Activated T-cell treated with anti-CD3 and anti-CD28 coated beads, Interleukin-2, amount 50 U/mL, for 4 hours (primary cell): ENCODE results near the gene PYY. TPM values are rescaled to one million over a fixed set of nuclear protein-coding genes. Genes with fewer than 3 reads are reported as not detected.
"Not testable (repeated sequence)": the region's sequence is repeated elsewhere in the genome, so short reads cannot be mapped to it uniquely, and the experiment has no call there.

Source experiments
- ATAC-seq, 2 donors: fragments of 200-7000 bp; cut with Tn5 transposase; one replicate each; pipeline ENCODE4 v1.10.0; 2021
- DNase-seq: peaks from one replicate; pipeline ENCODE4 v3.0.0-alpha.2; 2020
- H3K27me3 Mint-ChIP-seq: one replicate; pipeline ENCODE4 v1.8.0; 2021; ENCODE audit warnings: low read depth, mixed read lengths
- H3K36me3 Mint-ChIP-seq: one replicate; pipeline ENCODE4 v1.8.0; 2022; ENCODE audit warnings: mixed read lengths; ENCODE audit not compliant: insufficient read depth
- H3K4me1 Mint-ChIP-seq: one replicate; pipeline ENCODE4 v1.8.0; 2021; ENCODE audit warnings: low read depth, mixed read lengths
- H3K4me3 Mint-ChIP-seq: one replicate; pipeline ENCODE4 v1.8.0; 2021; ENCODE audit warnings: mild to moderate bottlenecking, moderate library complexity, mixed read lengths
- H3K9me3 Mint-ChIP-seq: one replicate; pipeline ENCODE4 v1.8.0; 2021; ENCODE audit warnings: mixed read lengths
- total RNA-seq, 3 donors: library from RNA; stranded (reverse); gene quantifications; one replicate each; pipeline ENCODE4 v1.2.1, GENCODE V29; 2021

PYY gene
- total RNA-seq, 3 donors from 2014 or later, result not detected

GRCh38 chr17:43970366-43970765 lies 16.6 kb upstream of the PYY start:
- ATAC-seq (no peak), DNase-seq (no peak)
- Mint-ChIP-seq H3K27me3 (peaks cover 10% of the 10 kb centered on the region), H3K36me3 (no peaks in the 10 kb centered on the region), H3K4me1 (peaks cover 5% of the 10 kb centered on the region), H3K9me3 (no peaks in the 10 kb centered on the region), H3K4me3 (no peak overlapping the region)

DNA sequence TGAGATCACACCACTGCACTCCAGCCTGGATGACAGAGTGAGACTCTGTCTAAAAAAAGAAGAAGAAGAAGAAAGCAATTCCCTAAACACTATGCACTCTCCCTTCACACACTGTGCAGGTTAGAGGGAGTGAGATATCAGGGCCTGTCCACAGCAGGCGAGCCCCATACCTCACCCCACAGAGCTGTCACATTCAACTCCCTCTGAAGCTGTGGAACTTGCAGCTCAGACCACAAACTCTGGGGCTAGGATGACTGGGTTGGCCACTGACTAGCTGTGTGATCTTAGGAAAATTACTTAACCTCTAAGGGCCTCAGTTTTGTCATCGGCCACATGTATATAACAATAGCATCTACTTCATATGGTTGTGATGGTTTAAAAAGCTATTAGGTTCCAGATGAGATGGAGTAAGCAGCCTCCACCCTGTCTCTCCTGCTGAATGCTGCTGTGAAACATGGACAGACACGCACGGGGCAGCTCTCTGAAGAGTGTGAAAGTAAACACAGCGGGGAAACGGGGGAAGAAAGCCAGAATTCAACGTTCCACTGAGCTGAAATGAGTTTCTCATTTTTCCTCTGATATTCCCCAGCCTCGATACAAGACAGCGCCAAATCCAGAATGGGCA lies 13.6 kb upstream of the PYY start:
- Mint-ChIP-seq H3K9me3 (no peaks in the 10 kb centered on the region), H3K4me1 (peaks cover 5% of the 10 kb centered on the region), H3K4me3 (no peak overlapping the region), H3K27me3 (peaks cover 14% of the 10 kb centered on the region), H3K36me3 (no peaks in the 10 kb centered on the region)
- ATAC-seq, result no peak
- DNase-seq, result no peak

DNA sequence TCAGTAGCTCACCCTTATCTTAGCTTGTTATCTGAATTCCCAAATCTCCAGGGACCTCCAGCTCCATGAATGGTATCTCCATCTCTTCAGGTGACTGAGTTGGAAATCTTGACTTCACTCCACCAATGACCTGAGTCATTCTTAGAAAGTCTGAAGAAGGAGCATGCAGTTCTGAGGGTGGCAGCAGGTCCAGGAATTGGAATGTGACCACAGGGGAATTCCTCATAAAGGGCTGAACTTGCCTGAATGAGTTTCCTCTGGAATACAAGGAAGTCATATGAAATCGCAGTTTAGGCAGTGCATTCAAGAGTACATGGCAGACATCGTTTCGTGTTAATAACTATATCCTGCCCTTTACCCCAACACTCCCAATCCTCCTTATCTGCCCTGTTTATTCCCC lies 12.5 kb upstream of the PYY start:
- Mint-ChIP-seq H3K9me3 (no peaks in the 10 kb centered on the region), H3K4me1 (no peaks in the 10 kb centered on the region), H3K4me3 (no peak overlapping the region), H3K36me3 (no peaks in the 10 kb centered on the region), H3K27me3 (peaks cover 19% of the 10 kb centered on the region)
- no peak for DNase-seq
- no peak for ATAC-seq

DNA sequence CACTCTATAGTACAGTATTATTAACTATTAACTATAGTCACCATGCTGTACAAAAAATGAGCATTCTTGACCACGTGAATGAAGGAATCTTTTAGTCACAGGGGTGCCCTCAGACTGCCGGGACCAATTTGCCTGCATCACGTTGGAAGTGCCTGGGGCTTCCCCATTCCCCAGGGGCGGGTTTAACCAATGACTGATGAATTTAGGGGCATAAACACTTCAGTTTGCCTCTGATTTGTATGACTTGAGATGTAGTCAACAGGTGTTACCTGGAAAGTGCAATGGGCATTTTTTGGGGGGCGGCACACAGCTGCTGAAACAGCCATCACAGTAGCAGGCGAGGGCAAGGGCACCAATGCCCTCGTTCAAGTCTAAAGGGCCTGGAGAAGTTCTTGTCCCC lies 8.7 kb upstream of the PYY start:
- ATAC-seq, result no peak
- no peaks in the 10 kb centered on the region for H3K9me3 Mint-ChIP-seq
- DNase-seq, result no peak
- no peak overlapping the region for H3K4me3 Mint-ChIP-seq
- no peaks in the 10 kb centered on the region for H3K36me3 Mint-ChIP-seq
- H3K27me3 Mint-ChIP-seq, result peaks cover 21% of the 10 kb centered on the region
- no peaks in the 10 kb centered on the region for H3K4me1 Mint-ChIP-seq

- Mint-ChIP-seq H3K9me3 (no peaks in the 10 kb centered on the region), H3K4me1 (no peaks in the 10 kb centered on the region), H3K27me3 (peaks cover 21% of the 10 kb centered on the region), H3K4me3 (no peak overlapping the region), H3K36me3 (no peaks in the 10 kb centered on the region)
- no peak for DNase-seq
- ATAC-seq, result no peak
Measured at GRCh38 chr17:43961954-43962353, 8.2 kb upstream of the PYY start.

- not testable (repeated sequence) for ATAC-seq, DNase-seq, H3K9me3 Mint-ChIP-seq, H3K4me3 Mint-ChIP-seq, H3K4me1 Mint-ChIP-seq, H3K36me3 Mint-ChIP-seq
- H3K27me3 Mint-ChIP-seq, result peaks cover 21% of the 10 kb centered on the region
Measured at GRCh38 chr17:43961292-43961691, 7.6 kb upstream of the PYY start.

- Mint-ChIP-seq H3K36me3 (no peaks in the 10 kb centered on the region), H3K9me3 (no peaks in the 10 kb centered on the region), H3K27me3 (peaks cover 38% of the 10 kb centered on the region), H3K4me3 (no peak overlapping the region), H3K4me1 (no peaks in the 10 kb centered on the region)
- ATAC-seq (peak; percentile 34 to 52), DNase-seq (no peak)
Measured at GRCh38 chr17:43958748-43959352, 5.1 kb upstream of the PYY start.

DNA sequence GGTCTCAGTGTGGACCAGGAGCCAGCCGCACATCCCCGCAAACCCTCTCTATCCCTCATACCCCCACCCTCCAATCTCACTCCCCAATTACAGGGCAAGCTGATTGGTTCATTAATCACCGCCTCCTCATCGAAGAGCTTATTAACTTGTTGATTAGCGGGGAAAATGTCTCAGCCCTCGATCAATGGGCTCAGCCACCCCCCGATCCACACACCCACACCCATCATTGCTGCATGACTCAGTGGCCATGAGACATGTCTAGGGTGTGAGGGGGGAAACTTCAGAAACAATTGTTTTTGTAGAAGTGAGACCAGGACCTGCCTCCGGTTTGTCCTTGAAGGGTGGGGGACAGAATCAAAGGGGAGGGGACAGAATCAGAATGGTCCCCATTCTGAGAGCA lies 2.5 kb upstream of the PYY start:
- Mint-ChIP-seq H3K36me3 (no peaks in the 10 kb centered on the region), H3K27me3 (peaks cover 44% of the 10 kb centered on the region), H3K4me1 (peaks cover 2% of the 10 kb centered on the region), H3K9me3 (no peaks in the 10 kb centered on the region), H3K4me3 (no peak overlapping the region)
- DNase-seq (no peak), ATAC-seq (no peak)

DNA sequence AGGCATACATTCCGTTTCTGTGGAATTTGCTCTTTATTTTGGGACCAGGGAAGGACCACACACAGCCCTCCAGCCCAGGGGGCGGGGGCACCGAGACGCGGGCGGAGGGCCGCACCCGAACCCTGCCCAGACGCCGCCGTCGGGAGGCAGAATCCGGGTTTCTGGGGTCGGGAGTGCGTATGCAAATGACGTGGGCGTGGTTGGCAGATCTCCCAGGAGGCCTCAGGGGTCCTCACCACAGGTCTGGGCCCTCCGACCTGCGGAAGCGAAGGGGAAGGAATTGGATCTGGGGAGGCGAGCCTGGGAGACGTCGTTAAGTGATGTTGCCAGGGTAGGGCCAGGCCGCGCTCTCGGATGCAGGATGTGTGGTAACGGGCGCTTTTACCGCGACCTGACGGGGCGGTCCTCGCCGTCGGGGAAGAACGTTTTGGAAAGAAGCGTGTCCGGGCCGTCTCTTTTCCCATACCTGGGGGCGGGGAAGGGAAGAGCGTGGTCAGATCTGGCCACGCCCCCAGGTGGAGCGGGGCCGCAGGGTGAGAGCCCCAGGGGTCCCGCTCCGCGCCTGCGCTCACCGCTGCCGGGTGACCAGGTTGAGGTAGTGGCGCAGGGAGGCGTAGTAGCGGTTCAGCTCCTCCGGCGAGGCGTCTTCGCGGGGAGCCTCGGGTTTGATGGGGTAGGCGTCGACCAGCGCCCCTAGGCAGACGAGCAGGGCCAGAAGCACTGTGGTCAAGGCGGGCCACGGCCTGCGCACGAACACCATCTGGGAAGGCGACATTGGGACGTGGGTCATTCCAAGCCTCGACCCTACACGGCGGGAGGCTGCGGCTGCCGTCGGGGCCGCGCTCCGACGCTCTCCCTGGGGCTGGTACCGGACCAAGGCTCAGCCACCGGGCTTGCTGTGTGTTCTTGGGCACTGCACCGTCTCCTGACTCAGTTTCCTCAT lies 745 bp downstream of the PYY start:
- no peaks in the 10 kb centered on the region for H3K9me3 Mint-ChIP-seq
- no peaks in the 10 kb centered on the region for H3K36me3 Mint-ChIP-seq
- H3K27me3 Mint-ChIP-seq, result peaks cover 60% of the 10 kb centered on the region
- H3K4me1 Mint-ChIP-seq, result peaks cover 2% of the 10 kb centered on the region
- H3K4me3 Mint-ChIP-seq, result no peak overlapping the region
- ATAC-seq (peak in 1 of 2 donors; percentile 11), DNase-seq (no peak)

GRCh38 chr17:43952351-43952723 lies 1.4 kb downstream of the PYY start:
- no peaks in the 10 kb centered on the region for H3K9me3 Mint-ChIP-seq
- peaks cover 2% of the 10 kb centered on the region for H3K4me1 Mint-ChIP-seq
- H3K27me3 Mint-ChIP-seq, result peaks cover 62% of the 10 kb centered on the region
- no peaks in the 10 kb centered on the region for H3K36me3 Mint-ChIP-seq
- H3K4me3 Mint-ChIP-seq, result no peak overlapping the region
- no peak for DNase-seq
- no peak for ATAC-seq

DNA sequence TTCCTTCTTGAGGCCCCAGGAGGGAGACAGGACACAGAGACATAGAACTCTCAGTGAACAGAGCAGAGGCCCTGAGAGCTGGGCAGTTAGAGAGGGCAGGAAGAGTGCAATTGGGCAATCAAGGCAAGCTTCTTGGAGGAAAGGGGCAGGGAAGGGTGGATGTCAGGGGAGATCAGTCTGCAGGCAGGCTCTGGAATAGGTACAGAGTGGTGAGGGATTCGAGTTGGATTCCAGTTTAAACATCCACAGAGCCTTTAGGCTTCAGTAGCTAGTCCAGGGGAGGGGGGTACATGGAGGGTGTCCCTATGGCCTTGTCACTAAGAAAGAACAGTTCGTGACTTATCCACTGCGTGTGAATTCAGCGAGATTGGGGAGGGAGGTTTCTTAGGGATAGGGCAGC lies 2.0 kb downstream of the PYY start:
- H3K4me1 Mint-ChIP-seq, result peaks cover 2% of the 10 kb centered on the region
- no peaks in the 10 kb centered on the region for H3K36me3 Mint-ChIP-seq
- no peaks in the 10 kb centered on the region for H3K9me3 Mint-ChIP-seq
- H3K4me3 Mint-ChIP-seq, result no peak overlapping the region
- ATAC-seq (no peak), DNase-seq (no peak)
- peaks cover 62% of the 10 kb centered on the region for H3K27me3 Mint-ChIP-seq

DNA sequence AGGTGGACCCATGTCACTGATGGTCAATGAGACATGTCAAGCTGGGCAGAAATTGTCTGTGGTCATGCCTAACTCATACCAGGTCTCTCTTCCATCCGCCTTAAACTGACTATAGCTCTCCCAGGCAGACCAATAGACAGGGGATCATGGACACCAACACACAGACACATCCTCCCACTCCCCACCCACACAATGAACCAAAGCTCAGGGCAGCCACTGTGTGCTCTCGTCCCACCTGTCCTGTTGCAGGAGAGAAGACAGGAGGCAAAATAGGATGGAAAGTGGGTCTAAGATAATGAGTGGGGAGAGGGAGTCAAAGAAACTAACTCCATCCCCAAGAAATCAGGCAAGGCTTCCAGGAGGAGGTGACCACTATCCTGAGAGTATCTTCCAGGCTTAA lies 3.2 kb downstream of the PYY start:
- Mint-ChIP-seq H3K9me3 (no peaks in the 10 kb centered on the region), H3K4me3 (no peak overlapping the region)
- ATAC-seq, result no peak

GRCh38 chr17:43949781-43950180 lies 4.0 kb downstream of the PYY start:
- no peak for ATAC-seq
- no peak for DNase-seq
- Mint-ChIP-seq H3K4me3 (no peak overlapping the region), H3K27me3 (peaks cover 50% of the 10 kb centered on the region), H3K9me3 (no peaks in the 10 kb centered on the region), H3K36me3 (no peaks in the 10 kb centered on the region), H3K4me1 (peaks cover 2% of the 10 kb centered on the region)

More for the DNA sequence above, 3.2 kb downstream of the PYY start:
- Mint-ChIP-seq H3K27me3 (peaks cover 56% of the 10 kb centered on the region), H3K4me1 (peaks cover 2% of the 10 kb centered on the region), H3K36me3 (no peaks in the 10 kb centered on the region)
- no peak for DNase-seq

DNA sequence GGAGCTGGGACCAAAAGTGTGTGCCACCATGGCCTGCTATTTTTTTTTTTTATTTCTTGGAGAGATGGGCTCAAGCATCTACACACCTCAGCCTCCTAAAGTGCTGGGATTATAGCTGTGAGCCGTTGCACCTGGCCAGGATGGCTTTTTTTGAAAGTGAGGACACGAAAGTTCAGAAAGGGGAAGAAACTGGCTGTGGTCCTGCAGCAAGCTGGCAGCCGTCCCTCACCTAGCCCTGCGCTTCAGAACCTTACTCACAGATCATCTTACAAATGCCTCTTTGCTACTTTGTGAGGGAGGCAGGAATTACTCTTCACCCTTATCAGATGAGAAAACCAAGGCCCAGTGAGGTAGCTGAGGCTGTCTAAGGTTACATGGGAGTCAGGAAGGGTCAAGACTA lies 7.0 kb downstream of the PYY start:
- no peak for ATAC-seq
- Mint-ChIP-seq H3K27me3 (peaks cover 25% of the 10 kb centered on the region), H3K36me3 (no peaks in the 10 kb centered on the region), H3K4me3 (no peak overlapping the region), H3K4me1 (peaks cover 1% of the 10 kb centered on the region), H3K9me3 (no peaks in the 10 kb centered on the region)
- DNase-seq, result no peak
